SK-N-SH treated with all-trans-retinoic acid at 6 μM for 48 hours (cell line): ENCODE measurements around the gene PIPOX.

Source experiments
- ARNTL ChIP-seq: fragments of 450-650 bp; formaldehyde crosslinking; IDR thresholded peaks from 2 replicates; pipeline ENCODE4 v1.5.0; 2020; ENCODE audit warnings: low read depth, mild to moderate bottlenecking, moderate library complexity, borderline replicate concordance
- GLIS3 ChIP-seq: fragments of 250-450 bp; sonication (Bioruptor Pico); IDR thresholded peaks from 2 replicates; pipeline ENCODE4 v1.5.0; 2020; ENCODE audit warnings: mild to moderate bottlenecking, moderate library complexity
- ISL1 ChIP-seq: fragments of 250-450 bp; sonication (Bioruptor Pico); IDR thresholded peaks from 2 replicates; pipeline ENCODE4 v2.1.2; 2022; ENCODE audit warnings: mild to moderate bottlenecking, moderate library complexity
- OSR1 ChIP-seq: fragments of 250-450 bp; sonication (Bioruptor Pico); IDR thresholded peaks from 2 replicates; pipeline ENCODE4 v1.8.0; 2022; ENCODE audit warnings: moderate library complexity, mild to moderate bottlenecking, inconsistent platforms
- RARB ChIP-seq: fragments of 250-450 bp; sonication (Bioruptor Pico); IDR thresholded peaks from 2 replicates; pipeline ENCODE4 v1.8.0; 2021; ENCODE audit warnings: mild to moderate bottlenecking, moderate library complexity
- TOX ChIP-seq: fragments of 250-450 bp; sonication (Bioruptor Pico); IDR thresholded peaks from 2 replicates; pipeline ENCODE4 v1.8.0; 2021; ENCODE audit warnings: mild to moderate bottlenecking, moderate library complexity, borderline replicate concordance
- ZC3H10 ChIP-seq: fragments of 250-450 bp; sonication (Bioruptor Pico); IDR thresholded peaks from 2 replicates; pipeline ENCODE4 v1.5.1; 2021; ENCODE audit warnings: mild to moderate bottlenecking, moderate library complexity
- ZNF565 ChIP-seq: fragments of 450-650 bp; formaldehyde crosslinking; conservative IDR thresholded peaks from 2 replicates; pipeline ENCODE4 v1.5.0; 2020; ENCODE audit warnings: low read depth, mild to moderate bottlenecking, moderate library complexity
- TF ChIP-seq, protein P1 (sequence below): fragments of 250-450 bp; sonication (Bioruptor Pico); IDR thresholded peaks from 2 replicates; pipeline ENCODE4 v1.8.0; 2021; ENCODE audit warnings: low read depth, mild to moderate bottlenecking, moderate library complexity, borderline replicate concordance
- TF ChIP-seq, protein P2 (sequence below): fragments of 250-450 bp; sonication (Bioruptor Pico); IDR thresholded peaks from 2 replicates; pipeline ENCODE4 v1.8.0; 2020; ENCODE audit warnings: mild to moderate bottlenecking, moderate library complexity, borderline replicate concordance

DNA sequence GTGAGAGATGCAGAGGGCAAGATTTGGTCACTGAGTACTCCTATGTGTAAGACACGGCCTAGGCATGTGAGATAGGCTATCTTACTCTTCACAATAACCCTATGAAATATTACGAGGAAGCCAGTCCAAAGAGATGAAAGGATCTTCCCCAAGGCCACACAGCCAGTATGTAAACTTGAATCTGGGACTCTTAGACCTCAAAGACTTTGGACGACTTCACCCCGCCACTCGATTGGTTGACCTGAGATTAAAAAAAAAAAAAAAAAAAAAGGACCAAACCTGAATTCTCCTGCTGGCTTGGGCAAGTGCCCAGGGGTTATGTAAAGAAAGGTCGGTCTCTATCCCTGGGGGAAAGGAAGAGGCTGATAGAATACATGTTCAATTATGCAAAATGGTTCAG, 33.1 kb downstream of the PIPOX start:
- TF ChIP-seq, protein P1, sequence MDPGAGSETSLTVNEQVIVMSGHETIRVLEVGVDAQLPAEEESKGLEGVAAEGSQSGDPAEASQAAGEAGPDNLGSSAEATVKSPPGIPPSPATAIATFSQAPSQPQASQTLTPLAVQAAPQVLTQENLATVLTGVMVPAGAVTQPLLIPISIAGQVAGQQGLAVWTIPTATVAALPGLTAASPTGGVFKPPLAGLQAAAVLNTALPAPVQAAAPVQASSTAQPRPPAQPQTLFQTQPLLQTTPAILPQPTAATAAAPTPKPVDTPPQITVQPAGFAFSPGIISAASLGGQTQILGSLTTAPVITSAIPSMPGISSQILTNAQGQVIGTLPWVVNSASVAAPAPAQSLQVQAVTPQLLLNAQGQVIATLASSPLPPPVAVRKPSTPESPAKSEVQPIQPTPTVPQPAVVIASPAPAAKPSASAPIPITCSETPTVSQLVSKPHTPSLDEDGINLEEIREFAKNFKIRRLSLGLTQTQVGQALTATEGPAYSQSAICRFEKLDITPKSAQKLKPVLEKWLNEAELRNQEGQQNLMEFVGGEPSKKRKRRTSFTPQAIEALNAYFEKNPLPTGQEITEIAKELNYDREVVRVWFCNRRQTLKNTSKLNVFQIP (CRISPR knock-in tag), result no peak
- TF ChIP-seq TOX (CRISPR knock-in tag) (no peak), ISL1 (no peak), ZC3H10 (no peak), OSR1 (CRISPR knock-in tag) (no peak), RARB (CRISPR knock-in tag) (no peak), ARNTL (CRISPR knock-in tag) (no peak), GLIS3 (CRISPR knock-in tag) (no peak), ZNF565 (no peak)
- TF ChIP-seq, protein P2, sequence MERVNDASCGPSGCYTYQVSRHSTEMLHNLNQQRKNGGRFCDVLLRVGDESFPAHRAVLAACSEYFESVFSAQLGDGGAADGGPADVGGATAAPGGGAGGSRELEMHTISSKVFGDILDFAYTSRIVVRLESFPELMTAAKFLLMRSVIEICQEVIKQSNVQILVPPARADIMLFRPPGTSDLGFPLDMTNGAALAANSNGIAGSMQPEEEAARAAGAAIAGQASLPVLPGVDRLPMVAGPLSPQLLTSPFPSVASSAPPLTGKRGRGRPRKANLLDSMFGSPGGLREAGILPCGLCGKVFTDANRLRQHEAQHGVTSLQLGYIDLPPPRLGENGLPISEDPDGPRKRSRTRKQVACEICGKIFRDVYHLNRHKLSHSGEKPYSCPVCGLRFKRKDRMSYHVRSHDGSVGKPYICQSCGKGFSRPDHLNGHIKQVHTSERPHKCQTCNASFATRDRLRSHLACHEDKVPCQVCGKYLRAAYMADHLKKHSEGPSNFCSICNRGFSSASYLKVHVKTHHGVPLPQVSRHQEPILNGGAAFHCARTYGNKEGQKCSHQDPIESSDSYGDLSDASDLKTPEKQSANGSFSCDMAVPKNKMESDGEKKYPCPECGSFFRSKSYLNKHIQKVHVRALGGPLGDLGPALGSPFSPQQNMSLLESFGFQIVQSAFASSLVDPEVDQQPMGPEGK, result no peak
